Fibroblast of skin of back (primary cell): ENCODE results near the gene LUZP2.
"Not testable (repeated sequence)": the region's sequence is repeated elsewhere in the genome, so short reads cannot be mapped to it uniquely, and the experiment has no call there.

Source experiments
- DNase-seq: peaks from one replicate; pipeline ENCODE4 v3.0.0-alpha.2; 2013

The LUZP2 gene

GRCh38 chr11:24903555-24903954 is 406.7 kb downstream of the LUZP2 start:
- DNase-seq: no peak

- no peak for DNase-seq
Measured at GRCh38 chr11:24925091-24925490, 428.2 kb downstream of the LUZP2 start.

DNA sequence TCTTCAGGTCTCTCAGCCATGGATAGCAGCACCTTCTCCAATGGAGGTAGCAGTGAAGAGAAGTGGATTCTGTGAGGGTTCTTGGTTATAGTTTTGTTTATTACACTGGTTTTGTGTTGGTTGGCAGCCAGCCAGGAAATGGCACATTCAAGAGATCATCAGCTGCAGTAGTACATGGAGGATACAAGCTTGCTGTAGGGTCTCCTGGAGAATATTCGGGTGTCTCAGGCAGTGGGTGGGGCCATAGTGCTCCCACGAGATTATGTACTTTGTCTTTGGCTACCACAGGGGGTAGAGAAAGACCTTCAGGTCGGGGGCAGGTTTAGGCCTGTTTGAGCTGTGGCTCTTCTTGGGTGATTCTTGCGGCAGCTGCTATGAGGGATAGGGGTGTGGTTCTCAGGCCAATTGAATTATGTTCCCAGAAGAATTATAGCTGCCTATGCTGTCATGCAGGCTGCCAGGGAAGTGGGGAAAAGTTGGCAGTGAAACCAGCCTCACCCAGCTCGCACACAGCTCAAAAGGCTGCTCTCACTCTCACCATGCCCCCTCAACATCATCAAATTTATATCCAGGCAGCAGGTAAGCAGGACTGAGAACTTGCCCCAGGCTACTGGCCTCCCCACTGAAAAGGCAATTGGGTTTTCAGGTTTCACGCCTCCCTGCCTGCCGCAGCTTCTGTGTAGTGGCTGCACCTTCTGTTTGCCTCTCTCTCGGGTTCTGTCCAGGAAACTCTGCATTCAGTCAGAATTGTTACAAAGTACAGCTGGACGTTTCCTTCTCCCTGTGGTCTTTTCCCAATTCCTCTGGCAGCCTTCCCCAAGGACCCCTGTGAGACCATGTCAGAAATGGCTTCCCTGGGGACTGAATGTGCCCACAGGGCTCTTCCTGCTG is 435.5 kb downstream of the LUZP2 start:
- peak; percentile 3 for DNase-seq

DNA sequence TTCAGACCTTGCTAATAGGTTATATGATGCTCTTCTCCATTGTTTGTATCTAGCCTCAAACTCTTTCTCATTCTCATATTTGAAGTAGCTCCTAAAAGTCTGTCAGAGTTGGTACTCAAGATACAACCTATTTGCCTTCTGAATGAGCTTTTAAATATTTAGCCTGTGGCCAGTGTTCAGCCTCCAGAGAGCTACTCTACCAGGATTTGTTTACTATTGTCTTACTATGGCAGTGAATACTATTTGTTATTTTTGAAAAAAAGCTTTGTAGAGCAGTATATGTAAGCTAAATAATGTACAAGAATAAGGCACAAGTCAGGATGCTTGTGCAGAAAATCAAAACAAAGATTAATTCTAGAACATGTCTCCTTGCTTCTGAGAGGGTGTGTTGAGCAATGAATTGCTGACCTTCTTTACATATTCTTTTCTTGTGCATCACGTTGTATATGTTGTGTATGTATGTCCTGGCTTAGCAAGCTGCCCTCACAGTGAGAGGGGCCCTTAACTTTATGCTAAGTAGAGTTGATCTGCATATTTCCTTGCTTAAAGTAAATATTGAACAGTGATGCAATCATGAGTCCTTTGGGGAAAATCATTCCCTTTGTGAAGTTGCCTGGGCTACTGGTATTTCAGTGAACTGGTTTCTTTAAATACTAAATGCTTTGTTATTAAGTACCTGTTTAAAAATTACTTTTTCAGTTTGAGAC is 438.0 kb downstream of the LUZP2 start:
- DNase-seq: peak; percentile 3

DNA sequence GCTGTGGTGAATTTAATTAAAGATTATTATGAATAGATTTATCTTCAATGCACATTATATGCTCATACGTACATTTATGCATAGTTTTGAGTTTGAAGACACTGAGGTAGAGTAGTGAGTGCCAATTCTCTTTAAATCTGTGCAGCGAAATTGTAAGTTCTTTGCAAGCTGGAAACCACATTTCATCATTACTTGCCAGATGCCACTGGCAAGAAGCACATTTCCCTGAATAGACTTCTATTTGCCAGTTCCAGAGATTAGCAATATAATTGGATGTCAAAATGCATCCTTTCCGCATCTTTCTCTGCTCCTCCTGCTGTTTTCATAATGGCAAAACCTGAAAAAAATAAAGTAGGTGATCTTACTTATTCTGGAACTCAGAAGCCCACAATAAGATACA is 448.0 kb downstream of the LUZP2 start:
- DNase-seq: no peak

DNA sequence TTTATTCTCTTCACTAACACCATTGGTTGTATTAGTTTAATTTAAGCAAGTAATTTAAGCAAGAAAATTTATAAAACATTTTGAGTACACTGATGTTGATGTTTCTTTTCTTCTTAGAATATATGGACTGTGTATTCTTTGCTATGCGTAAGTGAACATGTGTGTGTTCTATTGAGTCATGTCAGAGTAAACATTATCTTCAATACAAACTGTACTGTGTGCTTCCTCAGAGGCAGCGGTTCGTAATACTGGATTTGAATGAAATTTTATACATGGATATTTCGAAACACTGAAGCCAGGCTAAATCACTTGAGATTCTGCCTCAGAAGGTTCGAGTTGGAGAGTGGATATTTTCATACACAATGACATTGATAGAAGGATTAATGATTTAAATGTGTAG is 452.6 kb downstream of the LUZP2 start:
- no peak for DNase-seq

- DNase-seq: peak; percentile 2
Measured at GRCh38 chr11:24963852-24964251, 467.0 kb downstream of the LUZP2 start.

GRCh38 chr11:24965748-24966147 is 468.9 kb downstream of the LUZP2 start:
- DNase-seq: no peak

- not testable (repeated sequence) for DNase-seq
Measured at GRCh38 chr11:24993903-24994302, 497.1 kb downstream of the LUZP2 start.

GRCh38 chr11:24999929-25000328 is 503.1 kb downstream of the LUZP2 start:
- not testable (repeated sequence) for DNase-seq

GRCh38 chr11:25037431-25037830 is 540.6 kb downstream of the LUZP2 start:
- no peak for DNase-seq

GRCh38 chr11:25038131-25038530 is 541.3 kb downstream of the LUZP2 start:
- no peak for DNase-seq

- no peak for DNase-seq
Measured at GRCh38 chr11:25039165-25039564, 542.3 kb downstream of the LUZP2 start.

DNA sequence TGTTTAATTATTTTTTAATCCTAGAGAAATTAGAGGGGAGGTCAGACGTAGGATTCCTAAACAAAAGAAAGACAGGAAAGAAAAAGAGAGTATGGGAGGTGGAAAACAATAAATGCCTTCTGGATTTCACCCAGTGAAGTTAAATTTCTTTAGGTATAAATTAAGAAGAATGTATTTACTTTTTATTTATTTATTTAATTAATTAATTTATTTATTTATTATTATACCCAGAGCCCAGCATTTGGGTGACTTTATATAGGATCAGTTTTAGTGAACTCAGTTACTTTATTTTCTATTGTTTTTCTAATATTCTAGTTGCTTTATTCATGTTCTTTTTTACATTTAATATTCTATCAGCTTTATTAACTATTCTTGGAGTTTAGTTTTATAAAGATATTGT is 551.8 kb downstream of the LUZP2 start:
- DNase-seq: no peak

DNA sequence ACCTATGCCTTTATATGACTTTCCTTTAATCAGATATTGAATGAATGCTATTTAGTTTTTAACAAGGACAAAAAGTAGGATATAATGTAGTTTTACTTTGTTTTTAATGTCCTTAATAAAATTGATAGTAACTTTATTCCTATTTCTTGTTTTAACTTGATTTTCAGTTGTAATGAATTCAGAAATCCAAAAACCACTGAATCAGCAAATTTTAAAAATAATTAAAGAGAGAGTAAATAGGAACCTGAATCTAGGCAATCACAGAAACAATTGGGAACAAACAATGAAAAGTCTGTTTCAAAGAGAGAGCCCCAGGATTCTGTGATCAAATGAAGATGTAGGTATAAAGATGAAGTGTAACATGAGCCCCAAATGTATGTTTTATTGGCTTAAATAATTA is 556.0 kb downstream of the LUZP2 start:
- no peak for DNase-seq

DNA sequence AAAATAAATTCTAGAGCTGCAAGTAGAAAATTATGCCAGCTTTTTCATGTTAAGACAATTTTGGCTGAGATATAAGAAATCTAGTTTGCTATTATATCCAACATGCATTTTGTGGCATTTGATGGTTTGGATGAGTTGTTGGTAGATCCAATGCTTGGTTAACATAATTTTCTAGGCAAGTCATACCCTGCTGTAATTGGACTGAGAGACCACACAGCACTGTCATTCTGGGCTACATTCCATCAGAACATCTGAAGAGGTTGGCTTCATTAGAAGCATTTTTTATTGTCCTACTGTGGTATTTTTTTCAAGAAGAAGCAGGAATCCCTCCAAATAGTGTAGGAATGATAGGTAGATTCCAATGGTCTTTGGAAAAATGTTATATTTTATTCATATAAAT is 561.0 kb downstream of the LUZP2 start:
- DNase-seq: no peak

- DNase-seq: peak; percentile 44
Measured at GRCh38 chr11:25065746-25066145, 568.9 kb downstream of the LUZP2 start.

DNA sequence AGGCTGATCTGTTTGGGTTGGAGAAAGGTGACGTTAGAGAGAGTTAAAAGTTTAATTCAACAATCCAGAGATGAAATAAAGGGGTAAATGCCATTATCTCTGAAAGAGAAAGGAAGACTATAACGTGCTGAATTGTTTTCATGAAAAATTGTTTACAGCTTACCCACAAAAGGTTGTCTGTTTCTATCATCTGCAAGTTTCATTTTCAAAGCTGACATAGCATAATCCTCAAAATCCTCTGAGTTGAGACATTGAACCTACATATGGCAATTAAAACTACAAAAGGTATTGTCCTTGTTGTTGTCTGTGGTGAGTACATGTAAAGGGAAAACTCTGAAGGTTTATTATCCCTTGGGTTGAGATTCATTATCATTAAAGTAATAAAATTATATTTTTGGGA is 569.9 kb downstream of the LUZP2 start:
- DNase-seq: no peak

DNA sequence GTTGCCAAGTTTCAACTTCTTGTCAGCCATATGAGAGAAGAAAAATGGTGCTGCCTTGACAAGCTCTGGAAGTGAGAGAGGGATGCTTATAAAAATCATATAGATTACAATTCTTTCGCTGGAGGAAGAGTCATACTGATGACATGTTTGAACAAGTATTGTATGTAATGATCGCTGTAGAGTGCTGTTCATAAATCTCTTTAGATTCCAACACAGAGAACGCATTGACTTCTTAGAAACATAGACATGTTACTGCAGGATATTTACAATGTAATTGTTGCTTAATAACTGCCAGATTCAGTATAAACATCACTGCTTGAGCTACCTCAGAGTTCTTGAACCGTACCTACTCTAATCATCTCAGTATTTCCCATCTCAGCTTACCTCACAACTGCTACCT is 571.6 kb downstream of the LUZP2 start:
- no peak for DNase-seq

- no peak for DNase-seq
Measured at GRCh38 chr11:25094085-25094802, 597.4 kb downstream of the LUZP2 start.

- DNase-seq: no peak
Measured at GRCh38 chr11:25119416-25119815, 622.6 kb downstream of the LUZP2 start.
